GM23338 (cell line): ENCODE data around the gene CCDC196. TPM values are rescaled to one million over a fixed set of nuclear protein-coding genes. Genes with fewer than 3 reads are reported as not detected.
A peak's percentile ranks its signal among the peaks of the same experiment; 100 is the strongest.

ENCODE experiments used
- ATAC-seq: fragments of 200-7000 bp; cut with Tn5 transposase; 3 replicates; pipeline ENCODE4 v1.9.1; 2020
- DNase-seq: peaks from one replicate; pipeline ENCODE4 v3.0.0-alpha.2; 2015; ENCODE audit warnings: low spot score
- H2AFZ ChIP-seq: fragments of 200-600 bp; sonication (generic); 2 replicates; pipeline ENCODE4 v1.8.0; 2016; ENCODE audit warnings: antibody characterized with exemption, mild to moderate bottlenecking, moderate library complexity
- H3F3A ChIP-seq: fragments of 200-600 bp; sonication (generic); replicated peaks from 2 replicates; pipeline ENCODE4 v1.8.0; 2017; ENCODE audit warnings: antibody characterized with exemption, mixed run types, low read depth
- H3K27ac ChIP-seq: fragments of 200-600 bp; sonication (generic); 2 replicates; pipeline ENCODE4 v1.6.1; 2016; ENCODE audit warnings: low read depth
- H3K27me3 ChIP-seq: fragments of 200-600 bp; sonication (generic); 2 replicates; pipeline ENCODE4 v1.8.0; 2016; ENCODE audit warnings: mild to moderate bottlenecking, mixed run types, moderate library complexity; ENCODE audit not compliant: insufficient read depth
- H3K36me3 ChIP-seq: fragments of 200-600 bp; sonication (generic); 2 replicates; pipeline ENCODE4 v1.8.0; 2016; ENCODE audit warnings: mild to moderate bottlenecking; ENCODE audit not compliant: insufficient read depth
- H3K4me1 ChIP-seq: fragments of 200-600 bp; sonication (generic); 2 replicates; pipeline ENCODE4 v1.8.0; 2016; ENCODE audit warnings: mild to moderate bottlenecking, moderate library complexity; ENCODE audit not compliant: insufficient read depth
- H3K4me2 ChIP-seq: fragments of 200-600 bp; sonication (generic); 2 replicates; pipeline ENCODE4 v1.7.1; 2017; ENCODE audit warnings: mixed run types
- H3K4me3 ChIP-seq: fragments of 200-600 bp; sonication (generic); 2 replicates; pipeline ENCODE4 v1.6.1; 2016; ENCODE audit warnings: mixed run types
- H3K79me2 ChIP-seq: fragments of 200-600 bp; sonication (generic); replicated peaks from 2 replicates; pipeline ENCODE4 v1.8.0; 2017; ENCODE audit warnings: mild to moderate bottlenecking; ENCODE audit not compliant: insufficient read depth
- H3K9me2 ChIP-seq: fragments of 200-600 bp; sonication (generic); 2 replicates; pipeline ENCODE4 v1.8.0; 2017; ENCODE audit not compliant: insufficient read depth
- H4K20me1 ChIP-seq: fragments of 200-600 bp; sonication (generic); replicated peaks from 2 replicates; pipeline ENCODE4 v1.8.0; 2017; ENCODE audit warnings: mild to moderate bottlenecking; ENCODE audit not compliant: insufficient read depth
- H3K27ac Mint-ChIP-seq: 2 replicates; pipeline ENCODE4 v1.8.0; 2020; ENCODE audit warnings: inconsistent platforms, mild to moderate bottlenecking, moderate library complexity, mixed read lengths
- H3K27me3 Mint-ChIP-seq: 3 replicates; pipeline ENCODE4 v1.8.0; 2022; ENCODE audit warnings: low read depth, mild to moderate bottlenecking, moderate library complexity, mixed read lengths, inconsistent platforms; ENCODE audit not compliant: insufficient read depth, poor library complexity
- H3K36me3 Mint-ChIP-seq: 3 replicates; pipeline ENCODE4 v1.8.0; 2021; ENCODE audit warnings: low read depth, mild to moderate bottlenecking, inconsistent platforms, moderate library complexity, mixed read lengths
- H3K4me1 Mint-ChIP-seq: 3 replicates; pipeline ENCODE4 v1.8.0; 2020; ENCODE audit warnings: mild to moderate bottlenecking, inconsistent platforms, mixed read lengths
- H3K4me3 Mint-ChIP-seq: 3 replicates; pipeline ENCODE4 v1.8.0; 2021; ENCODE audit warnings: moderate library complexity, mild to moderate bottlenecking, inconsistent platforms, mixed read lengths
- H3K9me3 Mint-ChIP-seq: 3 replicates; pipeline ENCODE4 v1.8.0; 2020; ENCODE audit warnings: moderate library complexity, mild to moderate bottlenecking, inconsistent platforms, mixed read lengths
- CREB1 ChIP-seq: fragments of 250-450 bp; sonication (Bioruptor Pico); IDR thresholded peaks from 2 replicates; pipeline ENCODE4 v1.5.0; 2020; ENCODE audit warnings: low read depth, mild to moderate bottlenecking, moderate library complexity
- EZH2 ChIP-seq: fragments of 200-600 bp; sonication (generic); IDR thresholded peaks from one replicate; pipeline ENCODE4 v1.8.0; 2017; ENCODE audit warnings: antibody characterized with exemption, mild to moderate bottlenecking, low read depth; ENCODE audit not compliant: unreplicated experiment
- EZH2phosphoT487 ChIP-seq: fragments of 200-600 bp; sonication (generic); IDR thresholded peaks from one replicate; pipeline ENCODE4 v1.8.1; 2018; ENCODE audit warnings: antibody characterized with exemption; ENCODE audit not compliant: unreplicated experiment
- JUNB ChIP-seq: IDR thresholded peaks from one replicate; pipeline ENCODE4 v1.6.1; 2016; ENCODE audit warnings: antibody characterized with exemption; ENCODE audit not compliant: unreplicated experiment
- POLR2AphosphoS5 ChIP-seq: IDR thresholded peaks from 2 replicates; pipeline ENCODE4 v1.6.1; 2016; ENCODE audit warnings: antibody characterized with exemption, low read depth
- STAT1 ChIP-seq: IDR thresholded peaks from one replicate; pipeline ENCODE4 v1.6.1; 2016; ENCODE audit warnings: antibody characterized with exemption; ENCODE audit not compliant: unreplicated experiment
- ZNF331 ChIP-seq: fragments of 250-450 bp; sonication (Bioruptor Pico); IDR thresholded peaks from 2 replicates; pipeline ENCODE4 v1.5.0; 2020; ENCODE audit warnings: low read depth, mild to moderate bottlenecking, moderate library complexity
- polyA plus RNA-seq: library from polyadenylated mRNA; unstranded; fragments of >200 nt; fragmentation: Nextera tagmentation; extraction: Ambion mirVana; gene quantifications from 2 replicates; pipeline ENCODE4 v1.2.1, GENCODE V29; 2016
- total RNA-seq: library from RNA; depleted of rRNA; stranded (reverse); fragments of >200 nt; shearing (Covaris generic); gene quantifications from 2 replicates; pipeline ENCODE4 v1.2.3, GENCODE V29; 2014
- TF ChIP-seq, protein P1 (sequence below): IDR thresholded peaks from 2 replicates; pipeline ENCODE4 v1.6.1; 2016; ENCODE audit warnings: antibody characterized with exemption
- TF ChIP-seq, protein P2 (sequence below): IDR thresholded peaks from one replicate; pipeline ENCODE4 v1.6.1; 2018; ENCODE audit warnings: antibody characterized with exemption; ENCODE audit not compliant: unreplicated experiment
- TF ChIP-seq, protein P3 (sequence below), 2 experiments: fragments of 200-600 bp in 1 of 2; sonication (generic) in 1 of 2; conservative IDR thresholded peaks; 2 replicates each; pipeline versions ENCODE4 v1.5.1 to v1.6.1; 2016 to 2017; ENCODE audit warnings: antibody characterized with exemption in 2 of 2, low read depth in 2 of 2, mild to moderate bottlenecking in 2 of 2, moderate library complexity in 1 of 2
- TF ChIP-seq, protein P4 (sequence below): fragments of 250-450 bp; sonication (Bioruptor Pico); IDR thresholded peaks from 2 replicates; pipeline ENCODE4 v1.5.0; 2020; ENCODE audit warnings: mild to moderate bottlenecking, moderate library complexity

CCDC196 gene
- total and polyA plus RNA-seq, 2 experiments from 2014 or later: 0.27 TPM; not detected in 1

DNA sequence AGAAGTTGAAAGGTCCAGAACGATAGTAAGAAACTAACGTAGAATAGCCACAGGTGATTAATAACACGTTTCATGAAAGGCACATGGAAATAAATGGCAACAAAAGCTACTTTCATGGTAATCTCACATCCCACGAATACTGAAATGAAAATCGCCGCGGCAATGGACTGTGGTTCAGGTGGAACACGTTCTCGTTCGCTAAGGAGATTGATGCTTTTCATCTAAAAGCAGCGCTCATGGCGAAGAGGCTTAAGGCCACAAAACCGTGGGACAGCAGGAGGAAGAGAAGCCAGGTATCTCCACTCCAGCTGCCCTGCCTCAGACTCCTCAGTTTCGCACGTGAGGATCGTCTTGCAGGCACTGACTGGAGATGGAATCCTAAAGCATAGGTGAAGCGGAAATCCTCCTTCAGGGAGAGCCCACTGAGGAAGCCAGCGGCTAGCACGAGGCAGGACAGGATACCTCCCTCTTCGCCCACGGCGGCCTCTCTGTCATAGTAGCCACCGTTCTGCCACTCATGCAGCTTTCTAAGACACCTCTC is 21.1 kb downstream of the CCDC196 start:
- H3K27ac Mint-ChIP-seq: peak overlapping the region; percentile 78

More for the DNA sequence above, 21.1 kb downstream of the CCDC196 start:
- Histone ChIP-seq H3K36me3 (no peaks in the 10 kb centered on the region), H3K27ac (peak overlapping the region; percentile 87), H3K4me2 (peak overlapping the region; percentile 93), H3K4me1 (peaks cover 12% of the 10 kb centered on the region), H3K79me2 (peaks cover 34% of the 10 kb centered on the region), H3F3A (peaks cover 5% of the 10 kb centered on the region), H4K20me1 (peaks cover 16% of the 10 kb centered on the region; the same call in 1 of the 2 replicates), H3K4me3 (peak overlapping the region; percentile 91), H2AFZ (peak overlapping the region; percentile 96), H3K27me3 (peaks cover 19% of the 10 kb centered on the region), H3K9me2 (no peaks in the 10 kb centered on the region)
- TF ChIP-seq STAT1: no peak
- no peak for TF ChIP-seq EZH2
- TF ChIP-seq, protein P1, sequence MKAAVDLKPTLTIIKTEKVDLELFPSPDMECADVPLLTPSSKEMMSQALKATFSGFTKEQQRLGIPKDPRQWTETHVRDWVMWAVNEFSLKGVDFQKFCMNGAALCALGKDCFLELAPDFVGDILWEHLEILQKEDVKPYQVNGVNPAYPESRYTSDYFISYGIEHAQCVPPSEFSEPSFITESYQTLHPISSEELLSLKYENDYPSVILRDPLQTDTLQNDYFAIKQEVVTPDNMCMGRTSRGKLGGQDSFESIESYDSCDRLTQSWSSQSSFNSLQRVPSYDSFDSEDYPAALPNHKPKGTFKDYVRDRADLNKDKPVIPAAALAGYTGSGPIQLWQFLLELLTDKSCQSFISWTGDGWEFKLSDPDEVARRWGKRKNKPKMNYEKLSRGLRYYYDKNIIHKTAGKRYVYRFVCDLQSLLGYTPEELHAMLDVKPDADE: no peak
- TF ChIP-seq, protein P2, sequence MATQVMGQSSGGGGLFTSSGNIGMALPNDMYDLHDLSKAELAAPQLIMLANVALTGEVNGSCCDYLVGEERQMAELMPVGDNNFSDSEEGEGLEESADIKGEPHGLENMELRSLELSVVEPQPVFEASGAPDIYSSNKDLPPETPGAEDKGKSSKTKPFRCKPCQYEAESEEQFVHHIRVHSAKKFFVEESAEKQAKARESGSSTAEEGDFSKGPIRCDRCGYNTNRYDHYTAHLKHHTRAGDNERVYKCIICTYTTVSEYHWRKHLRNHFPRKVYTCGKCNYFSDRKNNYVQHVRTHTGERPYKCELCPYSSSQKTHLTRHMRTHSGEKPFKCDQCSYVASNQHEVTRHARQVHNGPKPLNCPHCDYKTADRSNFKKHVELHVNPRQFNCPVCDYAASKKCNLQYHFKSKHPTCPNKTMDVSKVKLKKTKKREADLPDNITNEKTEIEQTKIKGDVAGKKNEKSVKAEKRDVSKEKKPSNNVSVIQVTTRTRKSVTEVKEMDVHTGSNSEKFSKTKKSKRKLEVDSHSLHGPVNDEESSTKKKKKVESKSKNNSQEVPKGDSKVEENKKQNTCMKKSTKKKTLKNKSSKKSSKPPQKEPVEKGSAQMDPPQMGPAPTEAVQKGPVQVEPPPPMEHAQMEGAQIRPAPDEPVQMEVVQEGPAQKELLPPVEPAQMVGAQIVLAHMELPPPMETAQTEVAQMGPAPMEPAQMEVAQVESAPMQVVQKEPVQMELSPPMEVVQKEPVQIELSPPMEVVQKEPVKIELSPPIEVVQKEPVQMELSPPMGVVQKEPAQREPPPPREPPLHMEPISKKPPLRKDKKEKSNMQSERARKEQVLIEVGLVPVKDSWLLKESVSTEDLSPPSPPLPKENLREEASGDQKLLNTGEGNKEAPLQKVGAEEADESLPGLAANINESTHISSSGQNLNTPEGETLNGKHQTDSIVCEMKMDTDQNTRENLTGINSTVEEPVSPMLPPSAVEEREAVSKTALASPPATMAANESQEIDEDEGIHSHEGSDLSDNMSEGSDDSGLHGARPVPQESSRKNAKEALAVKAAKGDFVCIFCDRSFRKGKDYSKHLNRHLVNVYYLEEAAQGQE: no peak
- no peak for TF ChIP-seq POLR2AphosphoS5
- no peak for TF ChIP-seq EZH2phosphoT487
- no peak for TF ChIP-seq CREB1 (CRISPR knock-in tag)
- TF ChIP-seq, protein P3, sequence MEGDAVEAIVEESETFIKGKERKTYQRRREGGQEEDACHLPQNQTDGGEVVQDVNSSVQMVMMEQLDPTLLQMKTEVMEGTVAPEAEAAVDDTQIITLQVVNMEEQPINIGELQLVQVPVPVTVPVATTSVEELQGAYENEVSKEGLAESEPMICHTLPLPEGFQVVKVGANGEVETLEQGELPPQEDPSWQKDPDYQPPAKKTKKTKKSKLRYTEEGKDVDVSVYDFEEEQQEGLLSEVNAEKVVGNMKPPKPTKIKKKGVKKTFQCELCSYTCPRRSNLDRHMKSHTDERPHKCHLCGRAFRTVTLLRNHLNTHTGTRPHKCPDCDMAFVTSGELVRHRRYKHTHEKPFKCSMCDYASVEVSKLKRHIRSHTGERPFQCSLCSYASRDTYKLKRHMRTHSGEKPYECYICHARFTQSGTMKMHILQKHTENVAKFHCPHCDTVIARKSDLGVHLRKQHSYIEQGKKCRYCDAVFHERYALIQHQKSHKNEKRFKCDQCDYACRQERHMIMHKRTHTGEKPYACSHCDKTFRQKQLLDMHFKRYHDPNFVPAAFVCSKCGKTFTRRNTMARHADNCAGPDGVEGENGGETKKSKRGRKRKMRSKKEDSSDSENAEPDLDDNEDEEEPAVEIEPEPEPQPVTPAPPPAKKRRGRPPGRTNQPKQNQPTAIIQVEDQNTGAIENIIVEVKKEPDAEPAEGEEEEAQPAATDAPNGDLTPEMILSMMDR (conservative IDR thresholded peaks at IDR 0.05; ENCODE audit: low read depth in 2 of 2): no peak
- no peak for TF ChIP-seq JUNB
- TF ChIP-seq, protein P4, sequence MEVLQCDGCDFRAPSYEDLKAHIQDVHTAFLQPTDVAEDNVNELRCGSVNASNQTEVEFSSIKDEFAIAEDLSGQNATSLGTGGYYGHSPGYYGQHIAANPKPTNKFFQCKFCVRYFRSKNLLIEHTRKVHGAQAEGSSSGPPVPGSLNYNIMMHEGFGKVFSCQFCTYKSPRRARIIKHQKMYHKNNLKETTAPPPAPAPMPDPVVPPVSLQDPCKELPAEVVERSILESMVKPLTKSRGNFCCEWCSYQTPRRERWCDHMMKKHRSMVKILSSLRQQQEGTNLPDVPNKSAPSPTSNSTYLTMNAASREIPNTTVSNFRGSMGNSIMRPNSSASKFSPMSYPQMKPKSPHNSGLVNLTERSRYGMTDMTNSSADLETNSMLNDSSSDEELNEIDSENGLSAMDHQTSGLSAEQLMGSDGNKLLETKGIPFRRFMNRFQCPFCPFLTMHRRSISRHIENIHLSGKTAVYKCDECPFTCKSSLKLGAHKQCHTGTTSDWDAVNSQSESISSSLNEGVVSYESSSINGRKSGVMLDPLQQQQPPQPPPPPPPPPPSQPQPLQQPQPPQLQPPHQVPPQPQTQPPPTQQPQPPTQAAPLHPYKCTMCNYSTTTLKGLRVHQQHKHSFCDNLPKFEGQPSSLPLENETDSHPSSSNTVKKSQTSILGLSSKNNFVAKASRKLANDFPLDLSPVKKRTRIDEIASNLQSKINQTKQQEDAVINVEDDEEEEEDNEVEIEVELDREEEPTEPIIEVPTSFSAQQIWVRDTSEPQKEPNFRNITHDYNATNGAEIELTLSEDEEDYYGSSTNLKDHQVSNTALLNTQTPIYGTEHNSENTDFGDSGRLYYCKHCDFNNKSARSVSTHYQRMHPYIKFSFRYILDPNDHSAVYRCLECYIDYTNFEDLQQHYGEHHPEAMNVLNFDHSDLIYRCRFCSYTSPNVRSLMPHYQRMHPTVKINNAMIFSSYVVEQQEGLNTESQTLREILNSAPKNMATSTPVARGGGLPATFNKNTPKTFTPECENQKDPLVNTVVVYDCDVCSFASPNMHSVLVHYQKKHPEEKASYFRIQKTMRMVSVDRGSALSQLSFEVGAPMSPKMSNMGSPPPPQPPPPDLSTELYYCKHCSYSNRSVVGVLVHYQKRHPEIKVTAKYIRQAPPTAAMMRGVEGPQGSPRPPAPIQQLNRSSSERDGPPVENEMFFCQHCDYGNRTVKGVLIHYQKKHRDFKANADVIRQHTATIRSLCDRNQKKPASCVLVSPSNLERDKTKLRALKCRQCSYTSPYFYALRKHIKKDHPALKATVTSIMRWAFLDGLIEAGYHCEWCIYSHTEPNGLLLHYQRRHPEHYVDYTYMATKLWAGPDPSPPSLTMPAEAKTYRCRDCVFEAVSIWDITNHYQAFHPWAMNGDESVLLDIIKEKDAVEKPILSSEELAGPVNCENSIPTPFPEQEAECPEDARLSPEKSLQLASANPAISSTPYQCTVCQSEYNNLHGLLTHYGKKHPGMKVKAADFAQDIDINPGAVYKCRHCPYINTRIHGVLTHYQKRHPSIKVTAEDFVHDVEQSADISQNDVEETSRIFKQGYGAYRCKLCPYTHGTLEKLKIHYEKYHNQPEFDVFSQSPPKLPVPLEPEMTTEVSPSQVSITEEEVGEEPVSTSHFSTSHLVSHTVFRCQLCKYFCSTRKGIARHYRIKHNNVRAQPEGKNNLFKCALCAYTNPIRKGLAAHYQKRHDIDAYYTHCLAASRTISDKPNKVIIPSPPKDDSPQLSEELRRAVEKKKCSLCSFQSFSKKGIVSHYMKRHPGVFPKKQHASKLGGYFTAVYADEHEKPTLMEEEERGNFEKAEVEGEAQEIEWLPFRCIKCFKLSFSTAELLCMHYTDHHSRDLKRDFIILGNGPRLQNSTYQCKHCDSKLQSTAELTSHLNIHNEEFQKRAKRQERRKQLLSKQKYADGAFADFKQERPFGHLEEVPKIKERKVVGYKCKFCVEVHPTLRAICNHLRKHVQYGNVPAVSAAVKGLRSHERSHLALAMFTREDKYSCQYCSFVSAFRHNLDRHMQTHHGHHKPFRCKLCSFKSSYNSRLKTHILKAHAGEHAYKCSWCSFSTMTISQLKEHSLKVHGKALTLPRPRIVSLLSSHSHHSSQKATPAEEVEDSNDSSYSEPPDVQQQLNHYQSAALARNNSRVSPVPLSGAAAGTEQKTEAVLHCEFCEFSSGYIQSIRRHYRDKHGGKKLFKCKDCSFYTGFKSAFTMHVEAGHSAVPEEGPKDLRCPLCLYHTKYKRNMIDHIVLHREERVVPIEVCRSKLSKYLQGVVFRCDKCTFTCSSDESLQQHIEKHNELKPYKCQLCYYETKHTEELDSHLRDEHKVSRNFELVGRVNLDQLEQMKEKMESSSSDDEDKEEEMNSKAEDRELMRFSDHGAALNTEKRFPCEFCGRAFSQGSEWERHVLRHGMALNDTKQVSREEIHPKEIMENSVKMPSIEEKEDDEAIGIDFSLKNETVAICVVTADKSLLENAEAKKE: no peak
- TF ChIP-seq ZNF331 (CRISPR knock-in tag): no peak
- no peaks in the 10 kb centered on the region for H3K9me3 Mint-ChIP-seq
- H3K4me3 Mint-ChIP-seq: peak overlapping the region; percentile 85
- H3K36me3 Mint-ChIP-seq: no peaks in the 10 kb centered on the region; the same call in 2 of the 3 replicates
- DNase-seq: peak; percentile 65
- H3K27me3 Mint-ChIP-seq: peaks cover 27% of the 10 kb centered on the region
- peaks cover 9% of the 10 kb centered on the region for H3K4me1 Mint-ChIP-seq
- peak; percentile 36 for ATAC-seq
